GM21717 (cell line): ENCODE data around the gene ZFPL1.

Experiments used
- ATAC-seq: cut with Tn5 transposase; IDR thresholded peaks from one replicate; pipeline ENCODE4 v1.9.1; 2021; ENCODE audit warnings: mild to moderate bottlenecking, moderate library complexity; ENCODE audit not compliant: unreplicated experiment

The ZFPL1 gene

GRCh38 chr11:65083834-65084597 lies at the start of gene ZFPL1, which contains the start of gene CDCA5:
ZFPL1 (plus strand) TSS chr11:65084222; CDS start chr11:65084699, 477 bp downstream.
CDCA5 (minus strand) TSS chr11:65084040; CDS start chr11:65083978, 62 bp downstream.
- peak; percentile 48 for ATAC-seq

GRCh38 chr11:65034423-65034822 lies 49.6 kb upstream of the ZFPL1 start:
- no peak for ATAC-seq

- ATAC-seq = no peak
Measured at GRCh38 chr11:65035579-65035978, 48.4 kb upstream of the ZFPL1 start.

- ATAC-seq = no peak
Measured at GRCh38 chr11:65036931-65037330, 47.1 kb upstream of the ZFPL1 start.

GRCh38 chr11:65040520-65040846 lies 43.5 kb upstream of the ZFPL1 start:
- no peak for ATAC-seq

GRCh38 chr11:65040847-65041622 lies 43.0 kb upstream of the ZFPL1 start, which contains the start of gene SAC3D1:
SAC3D1 (plus strand) TSS chr11:65041210; CDS start chr11:65041293, 83 bp downstream.
- peak; percentile 75 for ATAC-seq

- ATAC-seq = no peak
Measured at GRCh38 chr11:65042891-65043290, 41.1 kb upstream of the ZFPL1 start.

- ATAC-seq = no peak
Measured at GRCh38 chr11:65043881-65044501, 40.0 kb upstream of the ZFPL1 start.

GRCh38 chr11:65045061-65045460 lies 39.0 kb upstream of the ZFPL1 start:
- no peak for ATAC-seq

- ATAC-seq = no peak
Measured at GRCh38 chr11:65045728-65046127, 38.3 kb upstream of the ZFPL1 start.

- no peak for ATAC-seq
Measured at GRCh38 chr11:65047581-65048422, 36.2 kb upstream of the ZFPL1 start.

GRCh38 chr11:65051398-65051858 lies 32.6 kb upstream of the ZFPL1 start:
- no peak for ATAC-seq

GRCh38 chr11:65053827-65054508 lies 30.1 kb upstream of the ZFPL1 start:
- no peak for ATAC-seq

- ATAC-seq = no peak
Measured at GRCh38 chr11:65055538-65055937, 28.5 kb upstream of the ZFPL1 start.

- no peak for ATAC-seq
Measured at GRCh38 chr11:65056999-65057398, 27.0 kb upstream of the ZFPL1 start.

GRCh38 chr11:65057526-65057925 lies 26.5 kb upstream of the ZFPL1 start:
- no peak for ATAC-seq

GRCh38 chr11:65058012-65058411 lies 26.0 kb upstream of the ZFPL1 start:
- ATAC-seq = no peak

- no peak for ATAC-seq
Measured at GRCh38 chr11:65058419-65059054, 25.5 kb upstream of the ZFPL1 start, which contains the start of gene NAALADL1. NAALADL1 (minus strand) TSS chr11:65058553; CDS start chr11:65058521, 32 bp downstream.

GRCh38 chr11:65059523-65059922 lies 24.5 kb upstream of the ZFPL1 start:
- ATAC-seq = no peak
